ENCODE measurements around the gene SLC46A2.
A peak's percentile ranks its signal among the peaks of the same experiment; 100 is the strongest.

The SLC46A2 gene

DNA sequence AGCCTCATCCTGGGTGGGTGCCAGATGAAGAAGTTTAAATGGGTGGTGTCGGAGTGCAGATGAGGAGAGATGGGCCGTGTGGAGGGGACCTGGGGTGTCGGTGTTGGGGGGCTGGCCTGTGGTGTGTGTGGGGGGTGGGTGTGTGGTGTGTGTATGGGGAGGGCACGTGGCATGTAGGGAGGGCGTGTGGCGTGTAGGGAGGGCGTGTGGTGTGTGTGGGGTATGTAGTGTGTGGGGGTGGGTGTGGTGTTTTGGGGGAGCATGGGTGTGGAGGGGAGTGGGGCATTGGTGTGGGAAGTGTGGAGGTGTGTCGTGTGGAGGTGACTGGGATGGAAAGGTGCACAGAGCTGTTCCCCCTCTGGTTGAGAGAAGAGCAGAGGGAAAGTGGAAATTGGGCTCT is 34.5 kb downstream of the SLC46A2 start:
- no peak for DNase-seq

- DNase-seq = no peak
Observed at GRCh38 chr9:112854657-112855056, 36.0 kb downstream of the SLC46A2 start.

DNA sequence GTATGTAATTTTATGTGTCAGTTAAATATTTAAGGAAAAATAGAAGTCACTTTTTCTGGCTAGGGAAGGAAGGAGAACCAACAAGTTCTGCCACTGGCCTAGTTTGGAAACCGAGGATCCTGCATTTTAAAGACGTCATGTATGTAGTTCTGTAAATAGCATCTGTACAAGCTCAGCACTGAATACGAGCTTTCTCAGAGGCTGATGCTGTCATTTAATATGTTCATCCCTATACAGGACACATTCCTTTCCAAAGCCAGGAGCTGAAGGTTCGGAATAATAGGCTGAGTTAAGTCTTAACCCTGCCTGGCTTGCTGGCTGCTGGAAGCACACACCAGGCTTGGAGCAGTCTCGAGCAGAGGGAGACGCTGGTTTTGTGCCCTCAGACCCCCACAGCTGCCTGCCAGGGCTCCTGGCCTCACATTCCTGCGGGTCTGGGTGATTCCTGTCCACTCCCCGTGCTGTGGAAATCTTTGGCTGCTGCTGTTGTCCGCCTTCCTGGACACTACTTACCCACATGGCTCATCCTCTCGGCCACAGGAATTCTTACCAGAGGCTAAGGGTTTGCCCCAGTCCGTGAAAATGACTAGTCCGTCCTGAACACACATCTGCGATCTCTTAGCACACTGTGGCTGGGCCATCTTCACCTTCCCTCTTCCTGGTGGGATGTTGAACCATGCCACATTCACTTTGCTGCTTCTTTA is 36.6 kb downstream of the SLC46A2 start:
- no peak for DNase-seq

DNA sequence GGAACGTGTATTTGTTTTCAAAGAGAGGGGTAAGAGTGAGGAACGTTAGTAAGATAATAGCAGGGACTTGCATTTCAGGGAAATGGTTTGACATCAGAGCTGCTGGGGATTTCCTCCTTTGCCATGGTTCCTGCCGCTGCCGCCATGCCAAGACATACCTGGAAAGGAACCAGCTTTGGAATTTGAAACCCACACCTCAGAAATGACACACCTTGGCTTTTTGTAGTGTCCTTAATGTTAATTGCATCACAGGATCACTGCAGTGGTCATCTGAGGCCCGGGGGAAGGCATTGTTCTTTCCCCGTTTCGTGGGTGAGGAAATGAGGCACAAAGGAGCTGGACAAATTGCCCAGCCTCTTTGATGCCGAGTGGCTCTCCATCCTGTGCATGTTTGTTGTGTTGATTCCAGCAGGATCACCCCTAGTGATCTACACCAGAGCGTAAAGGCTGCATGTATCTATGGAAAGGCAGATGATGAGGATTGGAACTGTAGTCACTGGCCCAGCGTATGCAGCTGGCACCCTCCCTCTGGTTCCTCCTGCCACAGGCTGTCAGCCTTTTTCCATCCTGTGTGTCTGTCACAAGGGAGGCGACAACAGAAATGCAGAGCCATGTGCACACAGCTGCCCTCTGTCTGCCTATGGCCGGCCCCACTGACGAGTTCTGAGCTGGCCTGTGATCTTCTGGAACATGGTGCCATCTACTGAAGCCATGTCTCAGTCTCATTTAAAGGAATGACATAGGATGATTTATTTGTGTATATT is 37.8 kb downstream of the SLC46A2 start:
- no peak for DNase-seq

DNA sequence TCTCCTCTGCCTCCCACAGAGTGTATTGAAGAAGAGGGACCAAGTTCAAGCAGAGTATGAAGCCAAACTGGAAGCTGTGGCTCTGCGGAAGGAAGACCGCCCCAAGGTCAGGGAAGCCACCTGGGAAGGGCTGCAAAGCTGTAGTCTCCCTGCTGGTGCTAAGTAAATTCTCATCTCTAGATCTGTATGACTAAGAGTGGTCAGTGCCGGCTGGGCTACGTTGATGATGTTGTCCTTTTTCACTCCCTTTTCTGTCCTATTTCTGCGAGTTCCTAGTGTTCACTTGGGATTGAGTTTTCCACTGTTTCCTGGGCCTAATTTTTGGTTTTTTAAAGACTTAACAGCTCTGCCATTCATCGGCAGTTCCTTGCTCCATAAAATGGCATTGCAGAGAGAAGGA is 39.8 kb downstream of the SLC46A2 start:
- DNase-seq = no peak

- no peak for DNase-seq
Observed at GRCh38 chr9:112849363-112849922, 41.2 kb downstream of the SLC46A2 start.

GRCh38 chr9:112848316-112849151 is 42.1 kb downstream of the SLC46A2 start:
- no peak for DNase-seq

DNA sequence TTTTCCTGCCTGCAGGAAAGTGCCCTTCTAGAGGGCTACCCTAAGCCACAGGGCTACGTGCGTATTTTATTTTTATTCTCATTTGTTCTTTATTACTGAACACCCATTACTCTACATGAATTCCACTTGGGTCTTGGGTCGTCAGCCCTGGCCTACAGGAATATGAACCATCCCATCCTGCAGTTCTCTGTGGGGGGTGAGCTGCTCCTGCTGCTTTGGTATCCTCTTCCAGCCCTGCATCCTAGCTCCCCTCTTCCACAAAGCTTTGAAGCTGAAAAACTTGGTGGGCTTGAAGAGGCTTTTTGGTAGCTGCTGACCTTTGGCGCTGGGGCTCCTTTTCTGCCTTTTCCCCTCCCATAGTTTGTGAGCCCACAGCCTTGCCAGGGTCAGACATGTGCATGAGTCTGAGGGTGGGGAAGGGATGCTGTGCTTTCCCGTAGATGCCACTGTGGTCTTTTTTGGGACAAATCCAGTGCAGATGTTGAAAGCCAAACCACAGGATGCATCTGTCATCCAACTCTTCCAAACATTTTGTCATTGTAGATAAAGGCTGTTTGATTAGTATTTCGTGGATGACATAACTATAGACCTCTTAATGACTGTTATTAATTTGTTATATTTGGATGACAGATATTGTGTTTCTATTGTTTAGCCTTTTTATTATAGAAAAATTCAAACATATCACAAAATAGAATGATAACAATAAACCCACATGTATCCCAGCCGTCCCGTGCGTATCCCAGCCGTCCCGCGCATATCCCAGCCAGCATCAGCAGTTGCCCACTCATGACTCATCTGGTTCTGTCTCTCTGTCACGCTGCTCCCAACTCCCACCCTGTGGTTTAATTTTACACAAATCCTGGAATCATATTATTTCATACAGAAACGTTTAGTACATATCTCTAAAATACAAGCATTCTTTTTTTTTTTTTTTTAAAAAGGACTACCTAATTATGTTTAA is 43.9 kb downstream of the SLC46A2 start:
- DNase-seq = no peak

DNA sequence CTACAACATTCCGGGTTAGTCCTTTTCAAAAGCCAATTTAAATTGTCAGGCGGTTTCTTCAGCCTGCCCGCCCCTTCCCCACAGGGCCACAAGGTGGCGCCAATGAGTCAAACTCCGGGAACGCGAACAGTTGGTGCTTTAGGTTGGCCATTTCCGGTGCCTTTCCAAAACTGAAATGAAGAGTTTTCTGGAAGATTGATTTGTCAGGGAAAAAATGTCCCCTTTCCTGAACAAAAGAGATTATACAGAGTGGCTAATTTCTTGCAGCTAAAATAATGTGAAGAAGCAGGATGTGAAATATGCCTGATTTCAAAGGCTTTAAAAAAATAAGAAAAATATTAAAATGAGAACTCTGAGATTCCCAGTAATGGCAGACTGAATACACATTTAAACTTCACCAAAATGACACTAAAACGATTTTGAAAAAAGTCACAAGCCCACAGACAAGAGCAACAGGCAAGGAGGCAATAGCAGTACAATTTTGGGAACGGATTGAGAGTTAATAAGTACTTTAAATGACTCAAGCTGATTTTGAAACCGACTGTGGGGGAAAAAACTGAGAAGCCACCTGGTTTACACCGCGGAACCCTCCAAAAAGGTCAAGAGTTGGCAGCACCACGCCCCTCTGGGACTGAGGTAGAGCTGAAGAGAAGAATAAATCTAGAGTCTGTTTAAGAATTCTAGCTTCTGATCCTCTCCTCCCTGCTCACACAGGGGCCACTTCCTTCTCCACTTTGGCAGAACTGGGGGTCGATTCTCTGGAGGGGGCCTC is 45.7 kb downstream of the SLC46A2 start:
- no peak for DNase-seq

GRCh38 chr9:112842555-112842954 is 48.1 kb downstream of the SLC46A2 start:
- DNase-seq = no peak

GRCh38 chr9:112841261-112841660 is 49.4 kb downstream of the SLC46A2 start:
- no peak for DNase-seq

DNA sequence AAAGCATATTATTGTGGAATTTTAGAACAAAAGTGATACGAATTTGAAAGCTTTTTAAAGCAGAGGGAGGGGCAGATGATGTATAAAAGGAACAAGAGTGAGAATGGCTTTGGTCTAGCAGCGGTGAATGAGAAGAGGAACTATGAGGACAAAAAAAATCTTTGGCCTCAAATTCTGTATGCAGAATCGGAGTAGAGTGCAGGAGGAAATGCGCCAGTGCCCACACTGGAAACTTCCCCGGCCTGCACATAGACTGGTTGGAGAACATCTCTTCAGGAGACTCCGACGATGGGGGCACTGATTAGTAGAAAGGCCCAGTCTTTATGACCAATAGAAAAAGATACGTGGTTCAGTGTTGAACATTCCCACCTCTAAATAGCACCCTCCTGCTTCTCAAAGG is 51.3 kb downstream of the SLC46A2 start:
- no peak for DNase-seq

- DNase-seq = no peak
Observed at GRCh38 chr9:112838342-112838741, 52.3 kb downstream of the SLC46A2 start.

DNA sequence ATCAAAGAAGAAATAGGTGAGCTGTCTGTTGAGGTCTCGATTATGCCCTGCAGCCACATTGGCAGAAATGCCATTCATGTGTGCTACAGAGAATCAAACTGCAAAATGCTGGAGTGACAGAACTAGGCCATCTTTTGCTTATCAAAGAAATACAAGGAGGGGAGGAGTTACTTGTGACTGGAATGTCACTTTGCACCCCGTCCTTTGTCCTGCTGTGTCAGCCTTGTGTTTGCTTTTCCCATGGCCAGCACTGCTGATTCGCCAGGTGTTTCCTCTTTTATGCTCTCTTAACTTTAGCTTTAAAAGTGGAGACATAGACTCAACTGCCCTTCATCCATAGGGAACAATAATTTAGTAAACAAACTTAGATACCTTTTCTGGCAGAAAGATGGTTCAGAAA is 54.3 kb downstream of the SLC46A2 start:
- DNase-seq = peak; percentile 63

DNA sequence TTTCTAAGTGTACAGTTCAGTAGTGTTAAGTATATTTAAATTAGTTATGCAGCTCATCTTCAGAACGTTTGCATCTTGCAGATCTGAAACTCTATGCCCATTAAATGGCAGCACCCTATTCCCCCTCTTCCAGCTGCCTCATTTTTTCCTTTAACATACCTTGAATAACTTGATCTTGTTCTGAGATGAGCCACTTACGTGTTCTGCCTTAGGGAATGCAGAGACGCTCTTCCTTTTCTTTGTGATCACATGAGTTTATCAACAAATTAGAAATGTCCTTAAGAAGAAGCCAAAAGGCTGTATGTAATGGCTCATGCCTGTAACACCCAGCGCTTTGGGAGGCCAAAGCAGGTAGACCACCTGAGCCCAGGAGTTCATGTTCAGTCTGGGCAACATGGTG is 57.6 kb downstream of the SLC46A2 start:
- no peak for DNase-seq

DNA sequence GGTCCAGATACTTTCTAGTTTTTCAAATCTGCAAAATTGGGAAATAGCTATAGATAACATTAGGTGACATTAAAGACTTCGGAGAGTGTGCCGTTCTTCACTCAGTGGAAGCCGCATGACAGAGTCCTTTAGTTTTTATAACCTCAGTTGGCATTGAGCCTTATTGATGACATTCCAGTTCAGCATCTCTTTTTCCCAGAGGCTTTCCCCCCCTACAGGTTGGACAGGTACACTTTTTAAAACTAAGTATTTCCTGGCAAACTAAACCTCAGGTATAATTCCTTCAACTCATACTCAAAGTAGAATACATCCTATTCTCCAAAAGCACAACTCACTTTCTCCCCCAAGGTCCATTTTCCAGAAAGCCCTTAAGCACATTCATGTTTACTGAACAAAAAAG is 58.7 kb downstream of the SLC46A2 start:
- no peak for DNase-seq

DNA sequence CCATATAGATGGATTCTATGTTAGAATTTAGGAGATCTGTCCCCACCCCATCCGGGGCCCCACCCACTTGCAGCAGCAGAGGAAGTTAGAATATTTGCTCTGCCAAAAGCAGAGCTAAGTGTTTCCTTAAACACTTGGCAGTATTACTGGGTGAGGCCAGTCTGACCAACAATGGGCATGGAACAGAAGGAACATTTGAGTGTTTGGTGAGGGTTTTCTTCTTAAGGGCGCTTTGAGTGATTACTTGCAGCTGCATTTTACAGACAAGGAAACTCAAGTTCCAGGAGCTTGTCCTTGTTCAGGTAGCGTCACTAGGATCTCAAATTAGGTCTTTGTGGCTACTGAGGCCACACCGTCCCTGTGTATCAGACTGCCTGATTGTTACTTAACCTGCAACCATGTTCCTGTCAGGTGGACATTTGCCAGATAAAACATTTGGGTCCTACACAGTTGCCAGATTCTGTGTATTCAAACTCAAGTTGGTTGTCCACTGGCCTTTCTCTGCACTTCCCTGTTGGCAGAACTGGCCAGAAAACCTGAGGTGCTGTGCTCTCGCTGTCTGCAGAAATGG is 59.3 kb downstream of the SLC46A2 start:
- peak; percentile 46 for DNase-seq

Data from NCI-H510A (cell line).